HCT116 (cell line): ENCODE data around the gene NAALADL2. TPM values are rescaled to one million over a fixed set of nuclear protein-coding genes. Genes with fewer than 3 reads are reported as not detected.

Experiments
- ATAC-seq: fragments of 200-7000 bp; cut with Tn5 transposase; 2 replicates; pipeline ENCODE4 v1.9.1; 2020; ENCODE audit warnings: mild to moderate bottlenecking, moderate library complexity
- BruUV-seq: library from RNA; stranded (reverse); fragments of 400-500 nt; replicated peaks from 2 replicates; lab custom pipeline; 2021; lab: Mats Ljungman, UMichigan
- CTCF ChIA-PET: fragments of 300-600 bp; sonication (Branson Sonifier 250); formaldehyde crosslinking; loops from one replicate; lab custom pipeline; 2021; ENCODE audit warnings: antibody characterized with exemption; lab: Charles Lee
- POLR2A ChIA-PET: fragments of 300-600, 350-600 bp; sonication (Branson Sonifier 250); formaldehyde crosslinking; loops from one replicate; lab custom pipeline; 2021; ENCODE audit warnings: antibody characterized with exemption; lab: Charles Lee
- RAD21 ChIA-PET, 2 experiments: fragments of 300-600 bp; sonication (Branson Sonifier 250); formaldehyde crosslinking; loops; one replicate each; lab custom pipeline; 2023; ENCODE audit warnings: low total read pairs in 2 of 2; ENCODE audit not compliant: uncharacterized antibody in 2 of 2, unreplicated experiment in 2 of 2, low non-redundant PET in 1 of 2; lab: Charles Lee
- DNase-seq: peaks from one replicate; pipeline ENCODE4 v3.0.0-alpha.2; 2010; ENCODE audit warnings: low read depth, low spot score
- H2AFZ ChIP-seq: fragments of 200-600 bp; shearing (Covaris generic), sonication (generic); 2 replicates; pipeline ENCODE4 v1.6.1; 2017; ENCODE audit warnings: low read depth, mixed run types, mixed read lengths, antibody characterized with exemption, low read length; ENCODE audit not compliant: poor library complexity, severe bottlenecking
- H3K27ac ChIP-seq: 2 replicates; pipeline ENCODE4 v1.5.1; 2012; ENCODE audit warnings: low read depth, low read length
- H3K27me3 ChIP-seq: fragments of 200-600 bp; sonication (generic); 2 replicates; pipeline ENCODE4 v1.6.1; 2016; ENCODE audit warnings: mixed run types, low read length, mixed read lengths; ENCODE audit not compliant: insufficient read depth
- H3K36me3 ChIP-seq, 2 experiments: fragments of 200-500 bp in 1 of 2; fragments of 200-600 bp in 1 of 2; sonication (Bioruptor generic) in 1 of 2; sonication (generic) in 1 of 2; 2 replicates each; pipeline versions ENCODE4 v1.5.1 to v1.6.1; 2014 to 2016; ENCODE audit warnings: low read length in 2 of 2, inconsistent platforms in 1 of 2, mixed read lengths in 1 of 2, mixed run types in 1 of 2; ENCODE audit not compliant: insufficient read depth in 2 of 2, control insufficient read depth in 1 of 2
- H3K4me1 ChIP-seq, 2 experiments: fragments of 200-600 bp in 1 of 2; sonication (generic) in 1 of 2; 2 replicates each; pipeline versions ENCODE4 v1.5.1 to v1.6.1; 2012 to 2017; ENCODE audit warnings: low read length in 2 of 2, inconsistent platforms in 1 of 2, mild to moderate bottlenecking in 1 of 2, mixed read lengths in 1 of 2, mixed run types in 1 of 2, moderate library complexity in 1 of 2; ENCODE audit not compliant: insufficient read depth in 2 of 2, control insufficient read depth in 1 of 2
- H3K4me2 ChIP-seq: fragments of 200-600 bp; sonication (generic); 2 replicates; pipeline ENCODE4 v1.6.1; 2017; ENCODE audit warnings: mixed run types, low read length, mixed read lengths
- H3K4me3 ChIP-seq, 2 experiments: fragments of 200-600 bp in 1 of 2; sonication (generic) in 1 of 2; replicated peaks in 1 of 2; 2 replicates each; pipeline ENCODE4 v1.5.1; 2011 to 2016; ENCODE audit warnings: low read length in 2 of 2, control low read depth in 1 of 2, low read depth in 1 of 2, mild to moderate bottlenecking in 1 of 2, mixed read lengths in 1 of 2, mixed run types in 1 of 2
- H3K79me2 ChIP-seq: fragments of 200-600 bp; sonication (generic); 2 replicates; pipeline ENCODE4 v1.6.1; 2017; ENCODE audit warnings: mild to moderate bottlenecking, mixed run types, low read length, moderate library complexity, mixed read lengths; ENCODE audit not compliant: insufficient read depth
- H3K9ac ChIP-seq: fragments of 200-600 bp; sonication (generic); 2 replicates; pipeline ENCODE4 v1.6.1; 2016; ENCODE audit warnings: low read length, mixed read lengths
- H3K9me2 ChIP-seq: fragments of 200-600 bp; sonication (generic), shearing (Covaris generic); 2 replicates; pipeline ENCODE4 v1.6.1; 2017; ENCODE audit warnings: mixed run types, mild to moderate bottlenecking, moderate library complexity; ENCODE audit not compliant: insufficient read depth
- H3K9me3 ChIP-seq, 2 experiments: fragments of 200-500 bp in 1 of 2; fragments of 200-600 bp in 1 of 2; sonication (Bioruptor generic) in 1 of 2; sonication (generic) in 1 of 2; 2 replicates each; pipeline ENCODE4 v1.6.1; 2014 to 2017; ENCODE audit warnings: low read length in 2 of 2, mixed read lengths in 2 of 2, inconsistent platforms in 1 of 2, low read depth in 1 of 2, mild to moderate bottlenecking in 1 of 2, mixed run types in 1 of 2, moderate library complexity in 1 of 2; ENCODE audit not compliant: control insufficient read depth in 1 of 2, insufficient read depth in 1 of 2
- H4K20me1 ChIP-seq: fragments of 200-600 bp; sonication (generic), shearing (Covaris generic); 2 replicates; pipeline ENCODE4 v1.6.1; 2017; ENCODE audit warnings: mixed run types, mild to moderate bottlenecking, moderate library complexity; ENCODE audit not compliant: insufficient read depth
- CBX3 ChIP-seq: IDR thresholded peaks from 2 replicates; pipeline ENCODE4 v1.6.1; 2012; ENCODE audit warnings: low read depth
- CEBPB ChIP-seq: IDR thresholded peaks from 2 replicates; pipeline ENCODE4 v1.6.1; 2012; ENCODE audit warnings: low read depth
- EGR1 ChIP-seq: IDR thresholded peaks from 2 replicates; pipeline ENCODE4 v1.6.1; 2012; ENCODE audit warnings: low read depth
- ELF1 ChIP-seq: IDR thresholded peaks from 2 replicates; pipeline ENCODE4 v1.6.1; 2012; ENCODE audit warnings: low read depth, borderline replicate concordance
- EZH2 ChIP-seq: fragments of 200-600 bp; sonication (generic); IDR thresholded peaks from 2 replicates; pipeline ENCODE4 v1.6.1; 2017; ENCODE audit warnings: antibody characterized with exemption, mixed run types
- FOSL1 ChIP-seq: IDR thresholded peaks from 2 replicates; pipeline ENCODE4 v1.6.1; 2012; ENCODE audit warnings: low read depth
- JUND ChIP-seq: IDR thresholded peaks from 2 replicates; pipeline ENCODE4 v1.6.1; 2012
- POLR2A ChIP-seq: IDR thresholded peaks from 2 replicates; pipeline ENCODE4 v1.7.0; 2011; ENCODE audit warnings: borderline replicate concordance; ENCODE audit not compliant: insufficient read depth, insufficient read length; ENCODE audit errors: extremely low read depth
- RAD21 ChIP-seq: IDR thresholded peaks from 2 replicates; pipeline ENCODE4 v1.6.1; 2012; ENCODE audit warnings: low read depth, mild to moderate bottlenecking
- SIN3A ChIP-seq: IDR thresholded peaks from 2 replicates; pipeline ENCODE4 v1.6.1; 2012; ENCODE audit warnings: low read depth
- SP1 ChIP-seq: IDR thresholded peaks from 2 replicates; pipeline ENCODE4 v1.6.1; 2012; ENCODE audit warnings: low read depth
- TCF7L2 ChIP-seq: IDR thresholded peaks from 2 replicates; pipeline ENCODE4 v1.7.0; 2011; ENCODE audit warnings: borderline replicate concordance, inconsistent platforms; ENCODE audit not compliant: insufficient read depth, insufficient read length; ENCODE audit errors: extremely low read depth
- ZFX ChIP-seq: fragments of 450-650 bp; IDR thresholded peaks from 2 replicates; pipeline ENCODE4 v1.6.1; 2017
- ZNF274 ChIP-seq: fragments of 200-500 bp; sonication (Bioruptor generic); IDR thresholded peaks from 2 replicates; pipeline ENCODE4 v1.6.1; 2014; ENCODE audit warnings: mild to moderate bottlenecking, low read depth, low read length, inconsistent platforms
- intact Hi-C: fragments of 100-400 bp; cut with micrococcal nuclease; formaldehyde crosslinking; loops from 2 replicates; pipeline ENCODE4 v1.10.0; 2022
- total RNA-seq: library from RNA; stranded (reverse); gene quantifications from one replicate; pipeline ENCODE4 v1.2.1, GENCODE V29; 2021; ENCODE audit not compliant: unreplicated experiment
- TF ChIP-seq, protein P1 (sequence below): IDR thresholded peaks from 2 replicates; pipeline ENCODE4 v1.6.1; 2012
- TF ChIP-seq, protein P2 (sequence below): IDR thresholded peaks from 2 replicates; pipeline ENCODE4 v1.6.1; 2012; ENCODE audit warnings: low read depth
- TF ChIP-seq, protein P3 (sequence below): IDR thresholded peaks from 2 replicates; pipeline ENCODE4 v1.6.1; 2011; ENCODE audit warnings: mild to moderate bottlenecking, low read length, moderate library complexity; ENCODE audit not compliant: insufficient replicate concordance; ENCODE audit errors: extremely low read depth
- TF ChIP-seq, protein P4 (sequence below), 3 experiments: fragments of 200-600 bp in 1 of 3; sonication (generic) in 1 of 3; IDR thresholded peaks in 2 of 3; conservative IDR thresholded peaks in 1 of 3; 2 replicates each; pipeline ENCODE4 v1.5.1; 2012 to 2017; ENCODE audit warnings: low read depth in 2 of 3, low read length in 2 of 3, antibody characterized with exemption in 1 of 3, borderline replicate concordance in 1 of 3, control low read depth in 1 of 3, mild to moderate bottlenecking in 1 of 3, mixed read lengths in 1 of 3, mixed run types in 1 of 3, moderate library complexity in 1 of 3; ENCODE audit not compliant: insufficient read depth in 1 of 3

The NAALADL2 gene
- total RNA-seq, 1 experiment from 2014 or later: 2.9 TPM

DNA sequence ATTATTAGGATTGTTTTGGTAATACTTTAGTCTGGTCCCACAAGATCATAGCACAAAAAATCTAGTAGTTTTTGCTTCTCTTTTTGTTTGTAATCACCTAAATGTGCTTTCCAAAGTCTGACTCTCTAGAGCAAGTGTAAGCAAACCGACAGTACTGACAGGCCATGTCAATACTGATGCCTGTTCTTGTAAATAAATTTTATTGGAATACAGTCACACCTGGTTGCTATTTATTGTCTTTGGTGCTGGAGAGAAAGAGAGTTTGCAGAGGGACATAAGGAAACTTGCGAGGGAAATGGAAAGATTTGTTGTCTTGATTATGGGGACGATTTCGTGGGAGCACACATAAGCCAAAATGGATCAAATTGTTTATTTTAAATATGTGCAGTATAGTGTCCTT is 77.5 kb downstream of the NAALADL2 start:
- Histone ChIP-seq H2AFZ (no peak overlapping the region), H3K79me2 (no peaks in the 10 kb centered on the region), H3K9ac (no peak overlapping the region), H3K9me2 (no peaks in the 10 kb centered on the region), H3K9me3 (no peaks in the 10 kb centered on the region), H3K4me1 (no peaks in the 10 kb centered on the region), H4K20me1 (no peaks in the 10 kb centered on the region), H3K36me3 (no peaks in the 10 kb centered on the region), H3K27me3 (no peaks in the 10 kb centered on the region), H3K4me3 (no peak overlapping the region), H3K27ac (no peak overlapping the region), H3K4me2 (no peak overlapping the region)
- CTCF ChIA-PET: no interaction called here
- RAD21 ChIA-PET: no interaction called here
- intact Hi-C loops: no loop called here
- TF ChIP-seq, protein P1, sequence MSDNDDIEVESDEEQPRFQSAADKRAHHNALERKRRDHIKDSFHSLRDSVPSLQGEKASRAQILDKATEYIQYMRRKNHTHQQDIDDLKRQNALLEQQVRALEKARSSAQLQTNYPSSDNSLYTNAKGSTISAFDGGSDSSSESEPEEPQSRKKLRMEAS: no peak
- no peak for TF ChIP-seq SP1
- TF ChIP-seq, protein P2, sequence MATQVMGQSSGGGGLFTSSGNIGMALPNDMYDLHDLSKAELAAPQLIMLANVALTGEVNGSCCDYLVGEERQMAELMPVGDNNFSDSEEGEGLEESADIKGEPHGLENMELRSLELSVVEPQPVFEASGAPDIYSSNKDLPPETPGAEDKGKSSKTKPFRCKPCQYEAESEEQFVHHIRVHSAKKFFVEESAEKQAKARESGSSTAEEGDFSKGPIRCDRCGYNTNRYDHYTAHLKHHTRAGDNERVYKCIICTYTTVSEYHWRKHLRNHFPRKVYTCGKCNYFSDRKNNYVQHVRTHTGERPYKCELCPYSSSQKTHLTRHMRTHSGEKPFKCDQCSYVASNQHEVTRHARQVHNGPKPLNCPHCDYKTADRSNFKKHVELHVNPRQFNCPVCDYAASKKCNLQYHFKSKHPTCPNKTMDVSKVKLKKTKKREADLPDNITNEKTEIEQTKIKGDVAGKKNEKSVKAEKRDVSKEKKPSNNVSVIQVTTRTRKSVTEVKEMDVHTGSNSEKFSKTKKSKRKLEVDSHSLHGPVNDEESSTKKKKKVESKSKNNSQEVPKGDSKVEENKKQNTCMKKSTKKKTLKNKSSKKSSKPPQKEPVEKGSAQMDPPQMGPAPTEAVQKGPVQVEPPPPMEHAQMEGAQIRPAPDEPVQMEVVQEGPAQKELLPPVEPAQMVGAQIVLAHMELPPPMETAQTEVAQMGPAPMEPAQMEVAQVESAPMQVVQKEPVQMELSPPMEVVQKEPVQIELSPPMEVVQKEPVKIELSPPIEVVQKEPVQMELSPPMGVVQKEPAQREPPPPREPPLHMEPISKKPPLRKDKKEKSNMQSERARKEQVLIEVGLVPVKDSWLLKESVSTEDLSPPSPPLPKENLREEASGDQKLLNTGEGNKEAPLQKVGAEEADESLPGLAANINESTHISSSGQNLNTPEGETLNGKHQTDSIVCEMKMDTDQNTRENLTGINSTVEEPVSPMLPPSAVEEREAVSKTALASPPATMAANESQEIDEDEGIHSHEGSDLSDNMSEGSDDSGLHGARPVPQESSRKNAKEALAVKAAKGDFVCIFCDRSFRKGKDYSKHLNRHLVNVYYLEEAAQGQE: no peak
- TF ChIP-seq, protein P3, sequence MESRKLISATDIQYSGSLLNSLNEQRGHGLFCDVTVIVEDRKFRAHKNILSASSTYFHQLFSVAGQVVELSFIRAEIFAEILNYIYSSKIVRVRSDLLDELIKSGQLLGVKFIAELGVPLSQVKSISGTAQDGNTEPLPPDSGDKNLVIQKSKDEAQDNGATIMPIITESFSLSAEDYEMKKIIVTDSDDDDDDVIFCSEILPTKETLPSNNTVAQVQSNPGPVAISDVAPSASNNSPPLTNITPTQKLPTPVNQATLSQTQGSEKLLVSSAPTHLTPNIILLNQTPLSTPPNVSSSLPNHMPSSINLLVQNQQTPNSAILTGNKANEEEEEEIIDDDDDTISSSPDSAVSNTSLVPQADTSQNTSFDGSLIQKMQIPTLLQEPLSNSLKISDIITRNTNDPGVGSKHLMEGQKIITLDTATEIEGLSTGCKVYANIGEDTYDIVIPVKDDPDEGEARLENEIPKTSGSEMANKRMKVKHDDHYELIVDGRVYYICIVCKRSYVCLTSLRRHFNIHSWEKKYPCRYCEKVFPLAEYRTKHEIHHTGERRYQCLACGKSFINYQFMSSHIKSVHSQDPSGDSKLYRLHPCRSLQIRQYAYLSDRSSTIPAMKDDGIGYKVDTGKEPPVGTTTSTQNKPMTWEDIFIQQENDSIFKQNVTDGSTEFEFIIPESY: no peak
- TF ChIP-seq EZH2: no peak
- TF ChIP-seq, protein P4, sequence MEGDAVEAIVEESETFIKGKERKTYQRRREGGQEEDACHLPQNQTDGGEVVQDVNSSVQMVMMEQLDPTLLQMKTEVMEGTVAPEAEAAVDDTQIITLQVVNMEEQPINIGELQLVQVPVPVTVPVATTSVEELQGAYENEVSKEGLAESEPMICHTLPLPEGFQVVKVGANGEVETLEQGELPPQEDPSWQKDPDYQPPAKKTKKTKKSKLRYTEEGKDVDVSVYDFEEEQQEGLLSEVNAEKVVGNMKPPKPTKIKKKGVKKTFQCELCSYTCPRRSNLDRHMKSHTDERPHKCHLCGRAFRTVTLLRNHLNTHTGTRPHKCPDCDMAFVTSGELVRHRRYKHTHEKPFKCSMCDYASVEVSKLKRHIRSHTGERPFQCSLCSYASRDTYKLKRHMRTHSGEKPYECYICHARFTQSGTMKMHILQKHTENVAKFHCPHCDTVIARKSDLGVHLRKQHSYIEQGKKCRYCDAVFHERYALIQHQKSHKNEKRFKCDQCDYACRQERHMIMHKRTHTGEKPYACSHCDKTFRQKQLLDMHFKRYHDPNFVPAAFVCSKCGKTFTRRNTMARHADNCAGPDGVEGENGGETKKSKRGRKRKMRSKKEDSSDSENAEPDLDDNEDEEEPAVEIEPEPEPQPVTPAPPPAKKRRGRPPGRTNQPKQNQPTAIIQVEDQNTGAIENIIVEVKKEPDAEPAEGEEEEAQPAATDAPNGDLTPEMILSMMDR (IDR thresholded peaks at IDR 0.05 in 2 of 3, conservative IDR thresholded peaks at IDR 0.05 in 1 of 3; ENCODE audit: borderline replicate concordance in 1 of 3, insufficient read depth in 1 of 3, low read depth in 2 of 3, low read length in 2 of 3): no peak
- TF ChIP-seq SIN3A: no peak
- TF ChIP-seq FOSL1: no peak
- TF ChIP-seq CBX3: no peak
- TF ChIP-seq CEBPB: no peak
- no peak for TF ChIP-seq TCF7L2
- no peak for TF ChIP-seq ELF1
- TF ChIP-seq POLR2A: no peak
- TF ChIP-seq JUND: no peak
- TF ChIP-seq RAD21: no peak
- TF ChIP-seq ZFX: no peak
- TF ChIP-seq ZNF274: no peak
- no peak for TF ChIP-seq EGR1
- ATAC-seq (no peak), DNase-seq (no peak)
- POLR2A ChIA-PET: no interaction called here
- BruUV-seq: no TSS peak
